Measurements from ENCODE around the gene SLC16A10. TPM values are rescaled to one million over a fixed set of nuclear protein-coding genes. Genes with fewer than 3 reads are reported as not detected.

SLC16A10 gene
- total RNA-seq, 2 donors from 2014 or later: 10.3 to 18.5 TPM

- no peak for DNase-seq (ENCODE audit: low spot score)
- H3K36me3 ChIP-seq: peaks cover 39% of the 10 kb centered on the region
- H3K9me3 ChIP-seq: peaks cover 0 to 7% of the 10 kb centered on the region in 2 donors
- H3K4me1 ChIP-seq: no peaks in the 10 kb centered on the region
- no peak for TF ChIP-seq CTCF (IDR thresholded peaks at IDR 0.05)
- no peak overlapping the region for H3K4me3 ChIP-seq
- H3K27me3 ChIP-seq: no peaks in the 10 kb centered on the region
- H3K27ac ChIP-seq: no peak overlapping the region
Measured at GRCh38 chr6:111280445-111280955, 193.2 kb downstream of the SLC16A10 start.

Other genes starting within 250 kb of the SLC16A10 start
- gene AMD1, start 212.7 kb upstream of the SLC16A10 start, total RNA-seq: 10 to 100 TPM; 51.5 to 81.5 TPM
- gene GTF3C6, start 128.8 kb upstream of the SLC16A10 start, total RNA-seq: 10 to 100 TPM; 51.0 to 78.1 TPM
- 10 to 100 TPM; 22.5 to 27.7 TPM for gene RPF2, start 105.5 kb upstream of the SLC16A10 start, total RNA-seq